Astrocyte of the spinal cord (primary cell): ENCODE results near the gene NADK2.

ENCODE experiments used
- DNase-seq: peaks from one replicate; pipeline ENCODE4 v3.0.0; 2011; ENCODE audit warnings: low read depth, low spot score
- H3K4me3 ChIP-seq: 2 replicates; pipeline ENCODE4 v1.5.1; 2011; ENCODE audit warnings: low read depth, mild to moderate bottlenecking, low read length, moderate library complexity
- CTCF ChIP-seq: IDR thresholded peaks from 2 replicates; pipeline ENCODE4 v1.5.1; 2012; ENCODE audit warnings: low read depth, mild to moderate bottlenecking, low read length, inconsistent platforms
- in situ Hi-C: cut with HindIII; loops from 2 replicates; pipeline ENCODE4 v1.10.0; 2017; ENCODE audit warnings: low sequenced_read_pairs

The NADK2 gene

GRCh38 chr5:36267905-36268304, 26.2 kb upstream of the NADK2 start:
- no peak overlapping the region for H3K4me3 ChIP-seq
- in situ Hi-C loops: no loop called here
- TF ChIP-seq CTCF: no peak
- DNase-seq: no peak

GRCh38 chr5:36264202-36264760, 22.6 kb upstream of the NADK2 start:
- TF ChIP-seq CTCF: no peak
- H3K4me3 ChIP-seq: no peak overlapping the region
- no peak for DNase-seq
- in situ Hi-C loops: no loop called here

DNA sequence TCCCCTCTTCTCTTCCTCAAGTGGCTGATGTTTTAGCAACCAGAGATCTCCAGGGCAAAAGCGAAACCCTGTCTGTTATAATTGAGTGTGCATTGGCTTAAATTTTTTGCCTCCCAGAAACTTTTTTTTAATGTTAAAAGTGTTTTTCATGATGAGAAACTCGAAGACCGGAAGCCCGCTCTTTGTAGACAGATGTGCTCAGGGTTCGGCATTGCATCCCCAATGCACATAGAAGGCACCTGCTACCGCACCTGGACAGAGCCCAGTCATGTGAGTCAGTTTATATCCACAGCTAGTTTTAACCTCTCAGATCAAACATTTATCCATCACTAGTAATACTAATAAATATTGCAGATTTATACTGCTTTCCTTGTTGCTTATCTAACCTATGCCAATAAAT, 19.5 kb upstream of the NADK2 start:
- DNase-seq: no peak
- in situ Hi-C loops: no loop called here
- no peak for TF ChIP-seq CTCF
- no peak overlapping the region for H3K4me3 ChIP-seq

GRCh38 chr5:36253575-36253974, 11.8 kb upstream of the NADK2 start:
- DNase-seq: no peak
- no peak for TF ChIP-seq CTCF

DNA sequence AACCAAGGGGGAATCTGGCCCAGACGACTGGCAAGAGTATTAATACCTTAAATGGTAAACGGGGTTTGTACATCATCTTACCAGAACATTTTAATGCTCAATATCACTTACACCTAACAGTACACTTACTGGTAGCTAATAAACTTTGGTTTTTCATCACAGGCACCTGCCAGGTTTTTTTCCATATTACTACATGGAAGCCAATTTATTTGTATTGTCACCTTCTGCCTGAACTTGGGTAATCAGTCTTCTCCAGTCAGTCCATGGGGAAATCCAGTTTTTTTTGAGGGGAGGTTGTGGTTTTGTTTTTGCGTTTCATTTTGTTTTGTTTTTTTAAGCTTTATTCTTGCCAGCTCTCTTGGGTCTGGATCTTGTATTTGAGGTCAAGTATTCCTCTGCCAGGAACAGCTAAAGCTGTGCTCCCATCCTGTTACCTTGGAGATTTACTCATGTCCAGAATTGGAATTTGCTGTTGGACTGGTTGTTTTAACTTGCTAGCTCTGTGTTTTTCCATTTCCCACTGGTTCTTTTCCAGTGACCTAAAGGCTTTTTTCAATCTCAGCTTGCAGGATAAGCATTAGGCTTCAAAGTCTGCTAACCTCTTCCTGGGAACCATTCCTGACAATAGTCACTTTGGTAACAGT, 11.1 kb upstream of the NADK2 start:
- peak; percentile 82 for DNase-seq
- H3K4me3 ChIP-seq: no peak overlapping the region
- TF ChIP-seq CTCF: no peak
- in situ Hi-C loops: no loop called here

More at GRCh38 chr5:36253575-36253974, 11.8 kb upstream of the NADK2 start:
- no peak overlapping the region for H3K4me3 ChIP-seq
- in situ Hi-C loops: no loop called here

- no peak overlapping the region for H3K4me3 ChIP-seq
These were observed 9.5 kb upstream of the NADK2 start for GRCh38 chr5:36251218-36251617.

More at GRCh38 chr5:36251218-36251617, 9.5 kb upstream of the NADK2 start:
- no peak for DNase-seq
- in situ Hi-C loops: no loop called here
- no peak for TF ChIP-seq CTCF
